HAP-1 (cell line): Measurements from ENCODE around the gene PALM.

Experiments used
- DNase-seq, 2 experiments: peaks; one replicate each; pipeline ENCODE4 v3.0.0-alpha.2; 2016 to 2020; ENCODE audit warnings: low spot score in 2 of 2
- H3K27me3 ChIP-seq: fragments of 250-450 bp; sonication (Bioruptor Pico); 2 replicates; pipeline ENCODE4 v1.5.1; 2020; ENCODE audit warnings: low read depth, mild to moderate bottlenecking, moderate library complexity
- H3K36me3 ChIP-seq: fragments of 250-450 bp; sonication (Bioruptor Pico); replicated peaks from 2 replicates; pipeline ENCODE4 v1.5.1; 2020; ENCODE audit warnings: mild to moderate bottlenecking
- H3K4me1 ChIP-seq: fragments of 250-450 bp; sonication (Bioruptor Pico); 2 replicates; pipeline ENCODE4 v1.5.1; 2020; ENCODE audit warnings: mild to moderate bottlenecking
- H3K4me3 ChIP-seq: fragments of 250-450 bp; sonication (Bioruptor Pico); 2 replicates; pipeline ENCODE4 v1.5.1; 2020; ENCODE audit warnings: mild to moderate bottlenecking, moderate library complexity
- H3K9me3 ChIP-seq: fragments of 250-450 bp; sonication (Bioruptor Pico); 2 replicates; pipeline ENCODE4 v1.5.1; 2020; ENCODE audit warnings: mild to moderate bottlenecking, moderate library complexity
- in situ Hi-C: fragments of 300-500 bp; cut with MboI; formaldehyde crosslinking; loops from 3 replicates; pipeline ENCODE4 v1.14.3; 2020; ENCODE audit warnings: low sequenced_read_pairs, inconsistent platforms, mixed read lengths

The PALM gene

GRCh38 chr19:674282-675151, 34.2 kb upstream of the PALM start:
- peaks cover 16% of the 10 kb centered on the region for H3K27me3 ChIP-seq
- H3K36me3 ChIP-seq, result no peaks in the 10 kb centered on the region
- no peak overlapping the region for H3K4me3 ChIP-seq
- no peak for DNase-seq
- H3K9me3 ChIP-seq, result no peaks in the 10 kb centered on the region; the same call in 1 of the 2 replicates
- in situ Hi-C loops, result no loop called here
- H3K4me1 ChIP-seq, result no peaks in the 10 kb centered on the region; the same call in 1 of the 2 replicates

- Histone ChIP-seq H3K27me3 (peaks cover 16% of the 10 kb centered on the region), H3K4me3 (no peak overlapping the region), H3K9me3 (no peaks in the 10 kb centered on the region), H3K4me1 (no peaks in the 10 kb centered on the region; the same call in 1 of the 2 replicates), H3K36me3 (no peaks in the 10 kb centered on the region)
- in situ Hi-C loops, result no loop called here
- no peak for DNase-seq
These were observed 32.8 kb upstream of the PALM start for GRCh38 chr19:676007-676338.

GRCh38 chr19:676339-677105, 32.2 kb upstream of the PALM start, which contains the start of gene FSTL3:
FSTL3 (plus strand) TSS chr19:676392; CDS start chr19:676424, 32 bp downstream.
- Histone ChIP-seq H3K27me3 (peaks cover 16% of the 10 kb centered on the region), H3K36me3 (no peaks in the 10 kb centered on the region), H3K9me3 (no peaks in the 10 kb centered on the region), H3K4me3 (no peak within 1 kb of the TSS), H3K4me1 (peaks cover 5% of the 10 kb centered on the region)
- no peak for DNase-seq
- in situ Hi-C loops, result no loop called here

GRCh38 chr19:677201-677600, 31.5 kb upstream of the PALM start:
- Histone ChIP-seq H3K36me3 (no peaks in the 10 kb centered on the region), H3K4me3 (no peak overlapping the region), H3K4me1 (peaks cover 5% of the 10 kb centered on the region), H3K9me3 (no peaks in the 10 kb centered on the region), H3K27me3 (peaks cover 16% of the 10 kb centered on the region)
- in situ Hi-C loops, result no loop called here
- no peak for DNase-seq

- in situ Hi-C loops, result no loop called here
- Histone ChIP-seq H3K9me3 (no peaks in the 10 kb centered on the region), H3K36me3 (no peaks in the 10 kb centered on the region), H3K4me1 (peaks cover 5% of the 10 kb centered on the region), H3K4me3 (no peak overlapping the region), H3K27me3 (peaks cover 16% of the 10 kb centered on the region)
- no peak for DNase-seq
These were observed 30.9 kb upstream of the PALM start for GRCh38 chr19:677601-678436.

GRCh38 chr19:678791-679388, 29.8 kb upstream of the PALM start:
- no peaks in the 10 kb centered on the region for H3K36me3 ChIP-seq
- in situ Hi-C loops, result no loop called here
- peaks cover 5% of the 10 kb centered on the region for H3K4me1 ChIP-seq
- H3K9me3 ChIP-seq, result no peaks in the 10 kb centered on the region
- no peak for DNase-seq
- H3K27me3 ChIP-seq, result peaks cover 16% of the 10 kb centered on the region
- peak overlapping the region; percentile 53 for H3K4me3 ChIP-seq

GRCh38 chr19:679418-680286, 29.1 kb upstream of the PALM start:
- in situ Hi-C loops, result no loop called here
- Histone ChIP-seq H3K4me3 (peak overlapping the region; percentile 53), H3K27me3 (peaks cover 16% of the 10 kb centered on the region), H3K4me1 (peaks cover 5% of the 10 kb centered on the region), H3K9me3 (no peaks in the 10 kb centered on the region), H3K36me3 (no peaks in the 10 kb centered on the region)
- DNase-seq, result peak in 1 of 2 experiments; percentile 62

GRCh38 chr19:680287-681028, 28.3 kb upstream of the PALM start:
- H3K4me1 ChIP-seq, result peaks cover 5% of the 10 kb centered on the region
- in situ Hi-C loops, result no loop called here
- peak; percentile 97 to 100 for DNase-seq
- no peaks in the 10 kb centered on the region for H3K9me3 ChIP-seq
- H3K4me3 ChIP-seq, result peak overlapping the region; percentile 53
- H3K36me3 ChIP-seq, result no peaks in the 10 kb centered on the region
- peaks cover 11% of the 10 kb centered on the region for H3K27me3 ChIP-seq

- Histone ChIP-seq H3K4me1 (peaks cover 5% of the 10 kb centered on the region), H3K36me3 (no peaks in the 10 kb centered on the region), H3K9me3 (no peaks in the 10 kb centered on the region), H3K27me3 (peaks cover 6% of the 10 kb centered on the region), H3K4me3 (peak overlapping the region; percentile 42)
- in situ Hi-C loops, result no loop called here
- DNase-seq, result peak; percentile 89 to 98
These were observed 27.4 kb upstream of the PALM start for GRCh38 chr19:681029-682019.

- H3K9me3 ChIP-seq, result no peaks in the 10 kb centered on the region
- no peak overlapping the region for H3K4me3 ChIP-seq
- in situ Hi-C loops, result no loop called here
- peaks cover 5% of the 10 kb centered on the region for H3K4me1 ChIP-seq
- H3K36me3 ChIP-seq, result no peaks in the 10 kb centered on the region
- H3K27me3 ChIP-seq, result no peaks in the 10 kb centered on the region
- DNase-seq, result no peak
These were observed 25.9 kb upstream of the PALM start for GRCh38 chr19:682678-683320.

GRCh38 chr19:685454-685931, 23.2 kb upstream of the PALM start:
- Histone ChIP-seq H3K4me3 (no peak overlapping the region), H3K9me3 (no peaks in the 10 kb centered on the region), H3K27me3 (no peaks in the 10 kb centered on the region), H3K4me1 (peaks cover 5% of the 10 kb centered on the region), H3K36me3 (no peaks in the 10 kb centered on the region)
- no peak for DNase-seq
- in situ Hi-C loops, result no loop called here
